ENCODE results near the gene SLC25A34. TPM values are rescaled to one million over a fixed set of nuclear protein-coding genes. Genes with fewer than 3 reads are reported as not detected.

SLC25A34 gene
- total RNA-seq, 1 experiment from 2014 or later: 1.1 TPM

- ChIA-PET CTCF (interaction anchor here (0.9 kb wide), 1 partner anchor 15 kb away, joined by 4 read pairs; no protein-coding TSS in a partner anchor), POLR2A (no interaction called here)
- H3K27ac Mint-ChIP-seq: no peak overlapping the region
- H3K36me3 Mint-ChIP-seq: peaks cover 6% of the 10 kb centered on the region; the same call in 1 of the 2 replicates
- DNase-seq (ENCODE audit: low spot score) (no peak), ATAC-seq (no peak)
- no peaks in the 10 kb centered on the region for H3K27me3 Mint-ChIP-seq (ENCODE audit: low read depth)
- no peak overlapping the region for H3K4me3 Mint-ChIP-seq
- TF ChIP-seq SP1 (CRISPR knock-in tag; conservative IDR thresholded peaks at IDR 0.05) (no peak), SMAD4 (CRISPR knock-in tag; IDR thresholded peaks at IDR 0.05) (no peak), GRHL2 (CRISPR knock-in tag; IDR thresholded peaks at IDR 0.05; ENCODE audit: insufficient replicate concordance, severe bottlenecking) (no peak), OVOL2 (CRISPR knock-in tag; IDR thresholded peaks at IDR 0.05; ENCODE audit: borderline replicate concordance) (no peak), ZNF532 (CRISPR knock-in tag; IDR thresholded peaks at IDR 0.05; ENCODE audit: borderline replicate concordance) (no peak), CBFB (CRISPR knock-in tag; IDR thresholded peaks at IDR 0.05; ENCODE audit: low read depth) (no peak), ZNF317 (CRISPR knock-in tag; IDR thresholded peaks at IDR 0.05; ENCODE audit: borderline replicate concordance, low read depth) (no peak), KAT7 (CRISPR knock-in tag; IDR thresholded peaks at IDR 0.05; ENCODE audit: borderline replicate concordance) (no peak), ELF4 (CRISPR knock-in tag; IDR thresholded peaks at IDR 0.05; ENCODE audit: low read depth) (no peak), RORB (CRISPR knock-in tag; IDR thresholded peaks at IDR 0.05) (no peak), USF2 (CRISPR knock-in tag; IDR thresholded peaks at IDR 0.05) (no peak)
- TF ChIP-seq, protein P1, sequence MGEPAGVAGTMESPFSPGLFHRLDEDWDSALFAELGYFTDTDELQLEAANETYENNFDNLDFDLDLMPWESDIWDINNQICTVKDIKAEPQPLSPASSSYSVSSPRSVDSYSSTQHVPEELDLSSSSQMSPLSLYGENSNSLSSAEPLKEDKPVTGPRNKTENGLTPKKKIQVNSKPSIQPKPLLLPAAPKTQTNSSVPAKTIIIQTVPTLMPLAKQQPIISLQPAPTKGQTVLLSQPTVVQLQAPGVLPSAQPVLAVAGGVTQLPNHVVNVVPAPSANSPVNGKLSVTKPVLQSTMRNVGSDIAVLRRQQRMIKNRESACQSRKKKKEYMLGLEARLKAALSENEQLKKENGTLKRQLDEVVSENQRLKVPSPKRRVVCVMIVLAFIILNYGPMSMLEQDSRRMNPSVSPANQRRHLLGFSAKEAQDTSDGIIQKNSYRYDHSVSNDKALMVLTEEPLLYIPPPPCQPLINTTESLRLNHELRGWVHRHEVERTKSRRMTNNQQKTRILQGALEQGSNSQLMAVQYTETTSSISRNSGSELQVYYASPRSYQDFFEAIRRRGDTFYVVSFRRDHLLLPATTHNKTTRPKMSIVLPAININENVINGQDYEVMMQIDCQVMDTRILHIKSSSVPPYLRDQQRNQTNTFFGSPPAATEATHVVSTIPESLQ (CRISPR knock-in tag; IDR thresholded peaks at IDR 0.05): no peak
- H3K9me3 Mint-ChIP-seq: no peaks in the 10 kb centered on the region
- H3K4me1 Mint-ChIP-seq: no peaks in the 10 kb centered on the region
Measured at GRCh38 chr1:15734296-15734695, 1.8 kb upstream of the SLC25A34 start.

GRCh38 chr1:15734901-15735300, 1.2 kb upstream of the SLC25A34 start:
- Mint-ChIP-seq H3K4me3 (no peak overlapping the region), H3K9me3 (no peaks in the 10 kb centered on the region), H3K27ac (no peak overlapping the region), H3K27me3 (ENCODE audit: low read depth) (no peaks in the 10 kb centered on the region), H3K4me1 (no peaks in the 10 kb centered on the region), H3K36me3 (peaks cover 3% of the 10 kb centered on the region; the same call in 1 of the 2 replicates)
- POLR2A ChIA-PET: no interaction called here
- no peak for DNase-seq (ENCODE audit: low spot score)
- CTCF ChIA-PET: interaction anchor here (0.9 kb wide), 1 partner anchor 16 kb away, joined by 4 read pairs; no protein-coding TSS in a partner anchor
- ATAC-seq: no peak
- TF ChIP-seq KAT7 (CRISPR knock-in tag; IDR thresholded peaks at IDR 0.05; ENCODE audit: borderline replicate concordance) (no peak), TEAD4 (CRISPR knock-in tag; IDR thresholded peaks at IDR 0.05) (no peak), ZNF423 (CRISPR knock-in tag; IDR thresholded peaks at IDR 0.05) (no peak), FOXK1 (CRISPR knock-in tag; IDR thresholded peaks at IDR 0.05) (no peak), ZNF671 (CRISPR knock-in tag; IDR thresholded peaks at IDR 0.05) (no peak), NFE2L1 (CRISPR knock-in tag; IDR thresholded peaks at IDR 0.05) (no peak), RORB (CRISPR knock-in tag; IDR thresholded peaks at IDR 0.05) (no peak), OVOL2 (CRISPR knock-in tag; IDR thresholded peaks at IDR 0.05; ENCODE audit: borderline replicate concordance) (no peak), HMGA2 (CRISPR knock-in tag; IDR thresholded peaks at IDR 0.05) (no peak), MYBL2 (CRISPR knock-in tag; IDR thresholded peaks at IDR 0.05) (no peak), ESRRA (CRISPR knock-in tag; IDR thresholded peaks at IDR 0.05; ENCODE audit: borderline replicate concordance) (no peak), ZNF532 (CRISPR knock-in tag; IDR thresholded peaks at IDR 0.05; ENCODE audit: borderline replicate concordance) (no peak)
- TF ChIP-seq, protein P2, sequence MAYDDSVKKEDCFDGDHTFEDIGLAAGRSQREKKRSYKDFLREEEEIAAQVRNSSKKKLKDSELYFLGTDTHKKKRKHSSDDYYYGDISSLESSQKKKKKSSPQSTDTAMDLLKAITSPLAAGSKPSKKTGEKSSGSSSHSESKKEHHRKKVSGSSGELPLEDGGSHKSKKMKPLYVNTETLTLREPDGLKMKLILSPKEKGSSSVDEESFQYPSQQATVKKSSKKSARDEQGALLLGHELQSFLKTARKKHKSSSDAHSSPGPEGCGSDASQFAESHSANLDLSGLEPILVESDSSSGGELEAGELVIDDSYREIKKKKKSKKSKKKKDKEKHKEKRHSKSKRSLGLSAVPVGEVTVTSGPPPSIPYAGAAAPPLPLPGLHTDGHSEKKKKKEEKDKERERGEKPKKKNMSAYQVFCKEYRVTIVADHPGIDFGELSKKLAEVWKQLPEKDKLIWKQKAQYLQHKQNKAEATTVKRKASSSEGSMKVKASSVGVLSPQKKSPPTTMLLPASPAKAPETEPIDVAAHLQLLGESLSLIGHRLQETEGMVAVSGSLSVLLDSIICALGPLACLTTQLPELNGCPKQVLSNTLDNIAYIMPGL (CRISPR knock-in tag; IDR thresholded peaks at IDR 0.05): no peak
- TF ChIP-seq, protein P3, sequence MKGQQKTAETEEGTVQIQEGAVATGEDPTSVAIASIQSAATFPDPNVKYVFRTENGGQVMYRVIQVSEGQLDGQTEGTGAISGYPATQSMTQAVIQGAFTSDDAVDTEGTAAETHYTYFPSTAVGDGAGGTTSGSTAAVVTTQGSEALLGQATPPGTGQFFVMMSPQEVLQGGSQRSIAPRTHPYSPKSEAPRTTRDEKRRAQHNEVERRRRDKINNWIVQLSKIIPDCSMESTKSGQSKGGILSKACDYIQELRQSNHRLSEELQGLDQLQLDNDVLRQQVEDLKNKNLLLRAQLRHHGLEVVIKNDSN (CRISPR knock-in tag; IDR thresholded peaks at IDR 0.05): no peak

Measured in WTC11 (cell line).